Astrocyte of the cerebellum (primary cell): Measurements from ENCODE around the gene DSE.

Experiments used
- DNase-seq: peaks from one replicate; pipeline ENCODE4 v3.0.0-alpha.2; 2011; ENCODE audit warnings: low read depth
- H3K4me3 ChIP-seq: 2 replicates; pipeline ENCODE4 v1.5.1; 2011; ENCODE audit warnings: mild to moderate bottlenecking, low read depth, low read length, moderate library complexity
- CTCF ChIP-seq: IDR thresholded peaks from 2 replicates; pipeline ENCODE4 v1.5.1; 2012; ENCODE audit warnings: low read length, low read depth, moderate library complexity, mild to moderate bottlenecking; ENCODE audit errors: missing control alignments
- in situ Hi-C: cut with HindIII; loops from 2 replicates; pipeline ENCODE4 v1.10.0; 2017; ENCODE audit warnings: low sequenced_read_pairs

DSE gene

GRCh38 chr6:116404696-116405095 lies 33.9 kb downstream of the DSE start:
- in situ Hi-C loops, result no loop called here
- TF ChIP-seq CTCF, result no peak
- DNase-seq, result no peak

GRCh38 chr6:116405138-116405537 lies 34.4 kb downstream of the DSE start:
- no peak overlapping the region for H3K4me3 ChIP-seq

More at GRCh38 chr6:116404696-116405095, 33.9 kb downstream of the DSE start:
- no peak overlapping the region for H3K4me3 ChIP-seq

DNA sequence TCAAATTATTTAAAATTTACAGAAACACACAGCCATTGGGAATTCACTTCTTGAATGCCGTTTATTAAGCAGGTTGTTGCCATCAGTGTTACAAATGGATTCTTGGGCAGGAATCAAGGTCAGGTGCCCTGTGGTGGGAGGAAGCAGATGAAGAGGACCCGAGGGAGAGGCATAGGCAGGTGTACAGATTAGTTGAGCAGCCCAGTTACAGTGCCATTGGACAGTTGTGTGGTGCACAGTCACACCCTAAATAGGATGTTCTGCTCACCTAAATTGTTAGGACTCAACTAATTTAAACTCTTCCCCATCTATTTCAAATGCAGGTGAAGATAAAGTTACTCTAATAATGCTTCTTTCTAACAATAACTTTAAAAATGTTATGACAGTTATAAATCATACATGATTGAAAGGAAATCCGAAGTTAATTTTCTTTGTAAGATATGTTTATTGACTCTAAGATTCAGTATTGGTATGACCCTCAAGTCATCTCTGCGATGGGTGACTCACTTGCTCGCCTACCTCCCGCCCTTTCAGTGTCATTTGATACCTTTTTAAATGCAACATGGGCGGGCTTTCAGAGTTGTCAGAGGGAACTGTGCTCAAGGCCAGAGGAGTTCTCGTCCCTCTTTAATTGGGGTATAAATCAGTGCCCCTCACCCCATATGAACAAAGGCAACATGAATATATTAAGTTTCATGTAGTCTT lies 35.1 kb downstream of the DSE start:
- in situ Hi-C loops, result no loop called here
- no peak overlapping the region for H3K4me3 ChIP-seq

More at GRCh38 chr6:116405138-116405537, 34.4 kb downstream of the DSE start:
- in situ Hi-C loops, result no loop called here
- DNase-seq, result no peak
- TF ChIP-seq CTCF, result no peak

GRCh38 chr6:116406678-116407345 lies 36.1 kb downstream of the DSE start:
- no peak for DNase-seq
- no peak overlapping the region for H3K4me3 ChIP-seq
- no peak for TF ChIP-seq CTCF

More for the DNA sequence above, 35.1 kb downstream of the DSE start:
- no peak for TF ChIP-seq CTCF
- DNase-seq, result no peak

DNA sequence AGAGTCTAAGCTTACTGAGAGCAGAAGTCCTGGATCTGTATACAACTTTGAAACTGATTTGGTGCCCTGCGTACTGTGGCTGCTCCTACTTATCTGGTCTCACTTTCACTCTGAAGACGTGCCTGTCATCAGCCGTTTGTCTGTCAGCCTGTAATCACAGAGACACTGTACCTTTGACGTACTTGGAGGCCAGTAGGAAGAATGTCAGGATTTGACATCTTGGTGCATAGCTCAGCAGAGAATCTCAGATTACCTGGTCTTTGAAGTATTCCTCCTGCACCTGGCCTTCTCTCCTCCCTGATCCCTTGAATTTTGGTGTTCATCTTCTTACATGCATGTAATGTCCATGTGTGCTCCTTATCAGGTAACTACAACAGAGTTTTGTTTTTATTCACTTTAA lies 37.7 kb downstream of the DSE start:
- in situ Hi-C loops, result no loop called here
- H3K4me3 ChIP-seq, result no peak overlapping the region
- TF ChIP-seq CTCF, result no peak
- DNase-seq, result no peak

More at GRCh38 chr6:116406678-116407345, 36.1 kb downstream of the DSE start:
- in situ Hi-C loops, result no loop called here

GRCh38 chr6:116409756-116410155 lies 39.0 kb downstream of the DSE start:
- in situ Hi-C loops, result no loop called here
- no peak overlapping the region for H3K4me3 ChIP-seq
- no peak for DNase-seq
- no peak for TF ChIP-seq CTCF
